ENCODE measurements around the gene ZKSCAN1.

DNA sequence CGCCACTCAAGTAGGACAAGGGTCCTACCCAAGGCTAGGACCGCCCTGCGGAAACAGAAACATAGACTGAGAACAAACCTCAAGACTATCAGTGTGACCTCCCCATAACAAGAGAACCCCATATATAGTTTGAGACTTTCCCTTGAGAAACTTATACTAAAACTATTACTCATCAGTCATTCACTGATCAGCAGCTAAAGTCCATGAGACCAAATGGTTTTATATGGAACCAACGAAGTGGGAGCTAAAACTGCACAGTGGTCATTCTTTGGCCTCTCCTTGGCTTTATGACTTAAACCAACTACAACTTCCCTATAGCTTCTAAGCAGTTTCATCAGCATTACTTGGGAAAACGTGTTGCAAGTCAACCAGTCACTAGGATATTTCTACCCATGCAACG lies 20.5 kb downstream of the ZKSCAN1 start:
- TF ChIP-seq POLR2A (IDR thresholded peaks at IDR 0.05): no peak
- TF ChIP-seq, protein P1, sequence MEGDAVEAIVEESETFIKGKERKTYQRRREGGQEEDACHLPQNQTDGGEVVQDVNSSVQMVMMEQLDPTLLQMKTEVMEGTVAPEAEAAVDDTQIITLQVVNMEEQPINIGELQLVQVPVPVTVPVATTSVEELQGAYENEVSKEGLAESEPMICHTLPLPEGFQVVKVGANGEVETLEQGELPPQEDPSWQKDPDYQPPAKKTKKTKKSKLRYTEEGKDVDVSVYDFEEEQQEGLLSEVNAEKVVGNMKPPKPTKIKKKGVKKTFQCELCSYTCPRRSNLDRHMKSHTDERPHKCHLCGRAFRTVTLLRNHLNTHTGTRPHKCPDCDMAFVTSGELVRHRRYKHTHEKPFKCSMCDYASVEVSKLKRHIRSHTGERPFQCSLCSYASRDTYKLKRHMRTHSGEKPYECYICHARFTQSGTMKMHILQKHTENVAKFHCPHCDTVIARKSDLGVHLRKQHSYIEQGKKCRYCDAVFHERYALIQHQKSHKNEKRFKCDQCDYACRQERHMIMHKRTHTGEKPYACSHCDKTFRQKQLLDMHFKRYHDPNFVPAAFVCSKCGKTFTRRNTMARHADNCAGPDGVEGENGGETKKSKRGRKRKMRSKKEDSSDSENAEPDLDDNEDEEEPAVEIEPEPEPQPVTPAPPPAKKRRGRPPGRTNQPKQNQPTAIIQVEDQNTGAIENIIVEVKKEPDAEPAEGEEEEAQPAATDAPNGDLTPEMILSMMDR (IDR thresholded peaks at IDR 0.05): no peak

All from heart left ventricle (tissue), 13 donors.